NCI-H524 (cell line): ENCODE data around the gene ELF5.

Experiments
- DNase-seq, 2 experiments: peaks; one replicate each; lab custom pipeline; 2025; lab: John Stamatoyannopoulos, UW

ELF5 gene

GRCh38 chr11:34513682-34514449 lies at the start of gene ELF5:
TSS of gene ELF5 (minus strand) at chr11:34513794. CDS start at chr11:34505749, 8,045 bp downstream.
- DNase-seq = no peak

DNA sequence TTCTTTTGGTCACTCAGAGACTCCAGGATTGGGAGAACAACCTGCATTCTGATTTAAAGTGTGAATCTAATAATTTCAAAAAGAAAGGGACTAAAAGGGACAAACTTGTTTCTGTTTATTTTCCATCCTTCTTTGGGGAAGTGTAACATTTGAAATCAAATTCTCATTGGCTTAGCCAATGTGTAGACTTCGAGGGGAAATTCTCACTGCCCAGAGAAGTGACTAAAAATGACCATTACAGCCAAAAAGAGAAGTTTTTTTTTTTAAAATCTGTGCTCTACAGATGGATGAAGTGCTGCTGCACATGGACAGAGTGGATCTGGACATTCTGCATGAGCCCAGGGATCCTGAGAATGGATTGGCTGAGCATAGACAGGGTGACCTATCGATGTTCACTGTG lies 49.4 kb upstream of the ELF5 start:
- no peak for DNase-seq

- DNase-seq = no peak
These were observed 46.9 kb upstream of the ELF5 start for GRCh38 chr11:34560511-34560910.

GRCh38 chr11:34558673-34559072 lies 45.1 kb upstream of the ELF5 start:
- no peak for DNase-seq

- DNase-seq = no peak
These were observed 44.6 kb upstream of the ELF5 start for GRCh38 chr11:34558211-34558610.

DNA sequence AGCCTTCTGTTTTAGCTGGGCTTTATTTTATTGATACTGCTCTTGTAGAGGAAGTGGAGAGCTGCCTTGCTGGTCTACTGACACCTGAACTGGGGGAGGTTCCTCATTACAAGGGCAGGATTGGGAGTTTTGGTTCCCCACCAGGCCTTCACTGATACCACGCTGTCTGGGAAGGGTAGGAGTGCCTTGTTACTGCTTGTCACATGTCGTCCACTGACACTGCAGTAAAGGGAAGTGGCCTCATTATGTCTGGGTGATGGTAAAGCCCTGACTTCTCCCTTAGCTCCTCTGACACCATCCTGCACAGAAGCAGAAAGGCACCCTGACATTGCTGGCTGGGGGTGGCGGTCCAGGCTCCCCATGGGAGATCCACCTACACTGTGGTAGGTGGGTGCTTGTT lies 38.7 kb upstream of the ELF5 start:
- DNase-seq = no peak

DNA sequence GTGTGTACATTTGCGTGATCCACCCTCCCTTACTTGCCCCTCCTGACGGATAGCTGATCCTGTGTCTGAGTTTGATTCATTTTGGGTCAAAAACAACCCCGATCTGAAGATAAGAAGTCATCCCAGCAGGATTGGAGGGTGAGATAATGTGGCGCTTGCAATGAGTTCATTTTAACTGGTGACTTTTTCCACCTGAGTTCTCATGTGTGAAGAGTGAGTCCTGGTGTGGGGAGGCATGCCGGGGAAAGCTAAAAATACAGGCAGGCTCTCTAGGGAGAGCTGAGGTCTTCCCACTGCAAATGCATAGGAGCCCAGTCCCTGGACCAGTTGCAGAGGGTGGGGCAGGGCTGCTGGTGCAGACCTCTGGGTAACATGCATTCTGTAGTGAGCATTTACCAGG lies 35.7 kb upstream of the ELF5 start:
- DNase-seq = no peak

DNA sequence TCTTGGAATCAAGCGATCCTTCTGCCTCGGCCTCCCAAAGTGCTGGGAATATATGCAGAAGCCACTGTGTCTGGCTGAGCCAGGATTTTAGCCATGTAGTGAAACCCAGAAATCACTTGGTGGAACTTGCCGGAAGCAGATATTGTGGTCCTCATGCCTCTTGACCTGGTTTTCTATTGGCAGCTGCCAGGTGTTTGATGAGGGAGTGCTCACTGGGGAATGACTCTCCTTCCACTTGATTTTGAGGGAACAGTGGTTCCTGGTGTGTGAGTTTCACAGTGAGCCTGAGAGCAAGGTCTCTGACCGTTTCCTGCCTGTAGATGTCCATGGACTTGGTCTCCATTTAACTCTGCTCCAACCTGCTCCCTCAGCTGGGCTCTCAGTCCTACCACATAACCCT lies 34.7 kb upstream of the ELF5 start:
- DNase-seq = no peak

DNA sequence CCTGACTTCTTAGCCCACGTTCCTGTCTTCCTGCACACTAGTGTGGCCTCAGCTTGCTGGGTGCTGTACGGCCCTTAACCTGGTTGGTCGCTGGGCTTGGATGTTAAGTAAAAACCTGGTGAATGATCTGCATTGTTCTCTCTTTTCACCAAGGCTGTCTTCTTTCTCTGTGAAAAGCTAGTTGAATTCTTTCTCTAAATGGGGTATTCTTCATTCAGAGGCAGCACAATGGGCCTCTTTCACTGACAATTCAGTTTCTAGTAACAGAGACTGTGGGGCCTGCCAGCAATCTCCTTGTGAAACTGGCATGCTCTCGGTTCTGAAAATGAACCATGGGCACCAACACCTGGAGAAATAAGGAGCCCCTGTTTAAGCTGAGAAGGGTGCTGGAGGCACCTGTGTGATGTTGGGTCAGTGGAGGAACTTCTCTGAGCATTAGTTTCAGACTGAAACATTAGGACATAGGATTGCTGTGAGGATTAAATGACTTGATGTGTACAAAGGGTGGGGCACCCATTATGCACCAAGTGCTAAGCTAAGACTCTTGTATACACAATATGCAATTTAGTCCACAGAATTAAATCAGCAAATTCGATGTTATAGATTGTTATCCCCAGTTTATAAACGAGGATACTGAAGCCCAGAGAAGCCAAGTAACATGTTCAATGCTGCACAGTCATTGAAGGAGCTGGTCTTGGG lies 33.1 kb upstream of the ELF5 start:
- DNase-seq = no peak

GRCh38 chr11:34542089-34542488 lies 28.5 kb upstream of the ELF5 start:
- DNase-seq = no peak

DNA sequence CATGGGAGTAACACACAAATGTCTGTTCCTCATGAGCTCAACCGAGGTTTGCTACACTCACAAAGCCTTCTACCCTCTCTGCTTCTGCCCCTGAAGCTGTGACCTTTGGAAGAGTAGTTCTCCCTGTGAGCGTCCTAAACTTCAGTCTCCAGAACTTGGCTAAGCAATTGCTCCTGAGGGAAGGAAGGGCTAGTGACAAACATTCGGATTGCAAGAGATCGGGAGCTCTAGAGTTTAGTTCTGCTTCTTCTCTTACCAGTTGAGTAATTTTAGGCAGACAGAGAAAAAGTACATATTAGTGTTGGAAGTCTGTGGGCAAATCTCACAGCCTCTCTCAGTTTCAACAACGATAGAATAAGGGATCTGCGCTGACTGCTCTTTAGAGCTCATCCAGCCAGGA lies 27.3 kb upstream of the ELF5 start:
- no peak for DNase-seq

DNA sequence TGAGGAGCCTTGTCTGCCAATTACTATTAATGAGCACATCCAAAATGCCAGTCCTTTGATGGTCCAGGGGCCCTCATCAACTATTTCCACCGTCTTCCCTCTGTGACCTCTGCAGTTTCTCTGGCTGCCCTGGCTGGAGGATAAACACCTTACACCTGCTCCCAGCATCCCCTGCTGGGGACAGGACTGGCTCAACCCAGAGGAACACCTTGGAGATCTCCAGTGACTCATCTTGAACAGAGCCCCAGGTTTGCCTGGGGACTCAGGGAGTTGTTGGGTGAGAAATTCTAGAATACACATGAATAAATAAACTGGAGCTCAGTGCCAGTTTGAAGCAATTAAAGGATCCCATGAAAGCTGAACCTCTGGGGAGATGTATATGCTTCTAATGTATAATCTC lies 24.0 kb upstream of the ELF5 start:
- no peak for DNase-seq

- DNase-seq = no peak
These were observed 22.5 kb upstream of the ELF5 start for GRCh38 chr11:34536056-34536455.

DNA sequence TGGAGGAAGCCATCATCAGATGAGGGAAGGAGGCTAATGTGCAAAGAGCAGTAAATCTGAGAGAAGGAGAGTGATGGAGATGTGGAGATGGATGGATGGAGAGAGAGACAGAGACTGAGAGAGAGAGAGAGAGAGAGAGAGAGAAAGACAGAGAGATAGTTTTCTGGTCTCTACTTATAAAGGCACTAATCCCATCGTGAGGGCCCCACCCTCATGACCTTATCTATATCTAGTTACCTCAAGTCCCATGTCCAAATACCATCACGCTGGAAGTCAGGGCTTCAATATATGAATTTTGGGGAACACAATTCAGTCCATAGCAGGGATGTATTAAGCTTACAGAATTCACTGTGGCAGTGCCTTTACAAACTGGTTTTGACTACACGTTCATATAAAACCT lies 21.2 kb upstream of the ELF5 start:
- no peak for DNase-seq

- DNase-seq = no peak
These were observed 18.1 kb upstream of the ELF5 start for GRCh38 chr11:34531663-34532062.

DNA sequence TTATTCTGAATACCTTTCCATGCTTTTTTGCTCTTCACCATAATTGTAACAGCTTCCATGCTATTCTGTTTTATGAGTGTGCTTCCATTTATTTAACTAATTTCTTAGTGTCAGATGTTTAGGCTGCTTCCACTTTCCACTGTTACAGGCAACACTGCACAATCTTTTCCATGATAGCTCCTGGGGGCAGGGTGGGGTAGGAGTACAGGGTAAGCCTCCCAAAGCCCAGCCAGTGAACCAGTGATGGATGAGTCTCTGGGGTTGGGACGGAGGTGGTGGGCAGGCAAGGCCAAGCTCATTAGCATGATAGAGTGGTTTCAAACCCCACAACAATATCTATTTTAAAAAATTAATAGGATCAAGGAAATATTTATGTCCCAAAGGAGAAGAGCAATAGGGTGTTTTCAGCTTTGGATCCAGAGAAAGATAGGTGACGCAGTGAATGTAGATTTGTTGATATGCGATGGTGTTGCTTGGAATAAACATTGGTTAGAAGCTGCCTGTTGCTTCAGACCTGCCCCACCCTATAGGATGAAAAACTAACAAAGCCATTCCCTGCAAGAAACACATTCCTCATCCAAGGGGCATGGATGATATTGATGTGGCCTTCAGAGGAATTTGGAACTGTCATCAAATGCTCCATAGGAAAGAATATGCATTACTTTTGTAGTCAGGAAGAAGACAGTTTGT lies 17.1 kb upstream of the ELF5 start:
- no peak for DNase-seq

DNA sequence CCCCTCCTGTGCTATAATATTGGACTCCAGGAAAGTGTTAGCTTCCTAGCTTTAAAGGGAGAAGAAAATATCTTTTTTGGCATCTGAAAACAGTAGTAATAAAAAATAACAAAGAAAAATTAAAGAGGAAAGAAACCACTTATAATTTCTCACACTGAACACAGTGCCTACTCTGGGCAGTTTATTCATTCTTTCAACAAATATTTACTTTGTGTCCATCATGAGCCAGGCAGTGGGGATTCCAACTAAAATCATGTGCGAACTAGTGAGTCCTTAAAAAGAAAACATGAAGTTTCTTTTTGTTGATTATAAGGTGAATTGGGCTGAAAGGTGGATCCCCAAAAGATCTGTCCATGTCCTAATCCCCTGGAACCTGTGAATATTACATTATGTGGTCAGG lies 16.0 kb upstream of the ELF5 start:
- DNase-seq = no peak

GRCh38 chr11:34528072-34528471 lies 14.5 kb upstream of the ELF5 start:
- DNase-seq = no peak

- DNase-seq = no peak
These were observed 12.5 kb upstream of the ELF5 start for GRCh38 chr11:34525888-34526657.

- no peak for DNase-seq
These were observed 11.5 kb upstream of the ELF5 start for GRCh38 chr11:34525098-34525497.

- no peak for DNase-seq
These were observed 11.1 kb upstream of the ELF5 start for GRCh38 chr11:34524696-34525095.

GRCh38 chr11:34523053-34523452 lies 9.5 kb upstream of the ELF5 start:
- no peak for DNase-seq
